Measurements from ENCODE around the gene MS4A7. TPM values are rescaled to one million over a fixed set of nuclear protein-coding genes. Genes with fewer than 3 reads are reported as not detected.

The MS4A7 gene
- total RNA-seq (10 to 100 TPM in 5 of 10 donors, 1 to 10 TPM in 5; 3.6 to 23.9 (median 7.6) TPM), polyA plus RNA-seq (1 to 10 TPM; 2.3 to 6.7 TPM)
- long read RNA-seq, donor 1, partial matches to known transcripts = 0 of 6 reads
- long read RNA-seq, donor 1, other reads (novel, unspliced or antisense) = 1 of 6 reads
- long read RNA-seq, donor 2, transcript MS4A7-201 (7 exons, 1,869 nt) = major isoform, 5 of 8 reads
- long read RNA-seq, donor 2, partial matches to known transcripts = 1 of 8 reads
- long read RNA-seq, donor 2, other reads (novel, unspliced or antisense) = 1 of 8 reads
- long read RNA-seq, donor 3, partial matches to known transcripts = 0 of 1 reads
- long read RNA-seq, donor 3, other reads (novel, unspliced or antisense) = 0 of 1 reads

- DNase-seq = peak; percentile 12 to 20
- H3K36me3 ChIP-seq = peaks cover 0 to 5% (median 0%) of the 10 kb centered on the region in 9 donors
- 36 to 53% methylated on average over 3 of the region's 3 CpGs for WGBS, 2 donors
- intact Hi-C loops (cut with DNase I) = no loop called here
- no peaks in the 10 kb centered on the region for H3K9me3 ChIP-seq
- peaks cover 0 to 9% (median 0%) of the 10 kb centered on the region in 7 donors for H3K27me3 ChIP-seq
- H3K4me3 ChIP-seq = peak within 1 kb of the TSS in 5 of 10 donors; percentile 34 to 58 (median 36)
- TF ChIP-seq CTCF (IDR thresholded peaks at IDR 0.05) = no peak
- ATAC-seq = peak; percentile 54 to 81 (median 76)
- peak within 1 kb of the TSS in 7 of 10 donors; percentile 9 to 92 (median 46) for H3K27ac ChIP-seq
- peaks cover 0 to 10% (median 0%) of the 10 kb centered on the region in 9 donors for H3K4me1 ChIP-seq
Measured at GRCh38 chr11:60378354-60378753, at the start of gene MS4A7. MS4A7 (plus strand) TSS chr11:60378532; CDS start chr11:60383142, 4,610 bp downstream.

- Histone ChIP-seq H3K4me3 (no peak overlapping the region), H3K4me1 (peaks cover 0 to 33% (median 0%) of the 10 kb centered on the region in 9 donors), H3K27me3 (peaks cover 0 to 4% (median 0%) of the 10 kb centered on the region in 7 donors), H3K27ac (peak overlapping the region in 2 of 10 donors; percentile 18 to 83), H3K9me3 (peaks cover 0 to 15% (median 0%) of the 10 kb centered on the region in 11 donors), H3K36me3 (no peaks in the 10 kb centered on the region)
- ATAC-seq = peak in 4 of 8 donors; percentile 34 to 69 (median 50)
- intact Hi-C loops (cut with DNase I) = no loop called here
- WGBS, 2 donors = 0 to 81% methylated on average over 3 of the region's 3 CpGs
- DNase-seq = no peak
- TF ChIP-seq CTCF (IDR thresholded peaks at IDR 0.05) = no peak
Measured at GRCh38 chr11:60332846-60333245, 45.5 kb upstream of the MS4A7 start.

- Histone ChIP-seq H3K4me3 (no peak overlapping the region), H3K9me3 (peaks cover 0 to 15% (median 0%) of the 10 kb centered on the region in 11 donors), H3K27me3 (peaks cover 0 to 6% (median 0%) of the 10 kb centered on the region in 7 donors), H3K4me1 (peaks cover 0 to 33% (median 0%) of the 10 kb centered on the region in 9 donors), H3K36me3 (no peaks in the 10 kb centered on the region), H3K27ac (peak overlapping the region in 2 of 10 donors; percentile 48 to 83)
- intact Hi-C loops (cut with DNase I) = no loop called here
- WGBS, 2 donors = 11 to 13% methylated on average over 2 of the region's 2 CpGs
- peak in 5 of 8 donors; percentile 38 to 57 (median 45) for ATAC-seq
- peak; percentile 35 to 79 (median 70) for TF ChIP-seq CTCF (IDR thresholded peaks at IDR 0.05)
- peak in 1 of 2 donors; percentile 43 for DNase-seq
Measured at GRCh38 chr11:60334005-60334620, 44.2 kb upstream of the MS4A7 start.

DNA sequence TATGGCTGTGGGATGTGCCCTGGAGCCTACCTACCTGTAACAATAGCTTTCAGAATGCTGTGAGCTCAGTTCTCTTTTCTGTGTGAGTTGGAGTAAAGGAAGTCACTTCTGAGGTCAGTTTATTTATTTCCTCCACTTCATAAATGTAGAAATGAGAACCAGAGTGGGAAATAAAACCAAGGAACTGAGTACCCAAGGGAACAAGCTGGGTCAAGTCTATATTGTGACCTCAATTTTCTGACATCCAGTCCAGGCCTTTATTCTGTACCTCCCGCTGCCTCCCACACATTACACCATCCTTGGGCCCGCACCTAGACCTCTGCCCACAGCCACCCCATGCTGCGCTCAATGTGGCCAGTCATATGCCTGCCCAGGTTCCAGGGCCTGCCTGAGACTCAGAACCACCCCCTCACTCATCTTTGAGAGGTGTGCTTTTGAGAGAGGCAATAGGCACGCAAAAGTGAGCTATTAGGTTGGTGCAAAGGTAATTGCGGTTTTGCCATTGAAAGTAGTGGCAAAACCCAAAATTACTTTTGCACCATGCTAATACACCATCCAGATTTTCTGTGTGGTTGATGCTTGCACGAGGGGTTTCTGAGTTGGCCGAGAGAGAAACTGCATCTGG is 41.5 kb upstream of the MS4A7 start:
- 87 to 91% methylated on average over 7 of the region's 7 CpGs for WGBS, 2 donors
- DNase-seq (no peak), ATAC-seq (peak in 2 of 8 donors; percentile 41 to 49)
- no peak overlapping the region for H3K27ac ChIP-seq
- no peak for TF ChIP-seq CTCF (IDR thresholded peaks at IDR 0.05)
- peaks cover 0 to 6% (median 0%) of the 10 kb centered on the region in 7 donors for H3K27me3 ChIP-seq
- intact Hi-C loops (cut with DNase I) = loop anchor here in 1 of 10 donors (5.0 kb wide), 1 partner anchor 365 kb away; no protein-coding TSS in a partner anchor
- H3K9me3 ChIP-seq = no peaks in the 10 kb centered on the region
- peaks cover 0 to 29% (median 0%) of the 10 kb centered on the region in 9 donors for H3K4me1 ChIP-seq
- no peaks in the 10 kb centered on the region for H3K36me3 ChIP-seq
- H3K4me3 ChIP-seq = no peak overlapping the region
